Transverse colon (tissue), 4 donors: ENCODE measurements around the gene STRADA. TPM values are rescaled to one million over a fixed set of nuclear protein-coding genes. Genes with fewer than 3 reads are reported as not detected.

Experiments
- DNase-seq: peaks from one replicate; pipeline ENCODE4 v3.0.0-alpha.2; 2019
- H3K27ac ChIP-seq, 4 donors: fragments of 200-600 bp; sonication (generic); 2 replicates each; pipeline ENCODE4 v1.5.1; 2016 to 2018; ENCODE audit warnings: inconsistent platforms in 4 of 4
- H3K27me3 ChIP-seq: fragments of 200-600 bp; sonication (generic); 2 replicates; pipeline ENCODE4 v1.5.1; 2017; ENCODE audit warnings: inconsistent platforms
- H3K36me3 ChIP-seq, 4 donors: fragments of 200-600 bp; sonication (generic); 2 replicates each; pipeline ENCODE4 v1.5.1; 2017 to 2019; ENCODE audit warnings: inconsistent platforms in 4 of 4
- H3K4me1 ChIP-seq, 4 donors: fragments of 200-600 bp; sonication (generic); 2 replicates each; pipeline ENCODE4 v1.5.1; 2017 to 2020; ENCODE audit warnings: inconsistent platforms in 4 of 4
- H3K4me3 ChIP-seq, 4 donors: fragments of 200-600 bp; sonication (generic); 1 replicate in 1 of 4; 2 replicates in 3 of 4; pipeline versions ENCODE4 v1.5.1 to v1.6.1; 2017 to 2019; ENCODE audit warnings: inconsistent platforms in 4 of 4
- H3K9me3 ChIP-seq, 2 donors: fragments of 200-600 bp; sonication (generic); 2 replicates each; pipeline ENCODE4 v1.5.1; 2017 to 2019; ENCODE audit warnings: inconsistent platforms in 2 of 2
- CTCF ChIP-seq, 5 experiments: fragments of 200-600 bp in 3 of 5; fragments of 450-650 bp in 2 of 5; sonication (generic) in 3 of 5; IDR thresholded peaks; 1 replicate in 2 of 5; 2 replicates in 3 of 5; pipeline ENCODE4 v1.5.1; 2016 to 2017; ENCODE audit warnings: antibody characterized with exemption in 5 of 5, inconsistent platforms in 3 of 5, mild to moderate bottlenecking in 2 of 5, moderate library complexity in 1 of 5
- EP300 ChIP-seq: sonication (generic); formaldehyde crosslinking; IDR thresholded peaks from one replicate; pipeline ENCODE4 v1.6.1; 2017; ENCODE audit warnings: antibody characterized with exemption, low read depth
- POLR2A ChIP-seq: fragments of 450-650 bp; IDR thresholded peaks from one replicate; pipeline ENCODE4 v1.6.1; 2016; ENCODE audit warnings: antibody characterized with exemption, mild to moderate bottlenecking, moderate library complexity
- POLR2AphosphoS5 ChIP-seq, 3 donors: sonication (generic); formaldehyde crosslinking; IDR thresholded peaks; one replicate each; pipeline ENCODE4 v1.6.1; 2016; ENCODE audit warnings: antibody characterized with exemption in 3 of 3
- WGBS, 2 donors: methylation state at CpG; one replicate each; pipeline ENCODE4 v1.1.5; 2018; ENCODE audit warnings: low coverage in 1 of 2; 5-methylcytosine and 5-hydroxymethylcytosine counted together
- in situ Hi-C, 4 donors: fragments of 200-750 bp; cut with MboI; loops; one replicate each; pipeline versions ENCODE4 v1.15.0 to v1.15.1; 2017; ENCODE audit warnings: low sequenced_read_pairs in 3 of 4, low pct_ligation_motif_present in 1 of 4, low pct_unique_long_range_greater_than_20kb in 1 of 4
- intact Hi-C: fragments of 100-400 bp; cut with DNase I; formaldehyde crosslinking; loops from one replicate; pipeline ENCODE4 v1.15.1; 2023; ENCODE audit warnings: low total_unique reads
- total RNA-seq, 4 donors: library from RNA; depleted of rRNA; stranded (reverse); fragments of >200 nt; gene quantifications; one replicate each; pipeline ENCODE4 v1.1.0, GENCODE V29; 2016

Gene STRADA
- total RNA-seq, 4 donors from 2014 or later: 23.1 to 37.8 (median 33.8) TPM

DNA sequence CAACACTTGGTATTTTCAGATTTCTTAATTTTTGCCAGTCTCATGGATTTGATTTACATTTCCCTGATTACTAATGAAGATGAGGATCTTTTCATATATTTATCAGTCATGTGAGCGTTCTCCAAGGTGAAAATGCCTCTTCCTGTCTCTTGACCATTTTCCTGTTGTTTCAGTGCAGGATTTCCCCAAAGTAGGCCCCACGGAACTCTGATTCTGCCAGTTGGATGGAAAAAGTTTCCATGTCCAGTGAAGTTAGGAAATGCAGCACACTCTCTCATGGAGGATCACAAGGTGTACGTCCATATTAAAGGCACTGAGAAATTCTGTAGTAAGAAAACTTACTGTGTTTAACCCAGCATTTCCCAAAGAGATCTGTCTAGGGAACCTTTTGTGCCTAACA is 25.2 kb downstream of the STRADA start:
- in situ Hi-C loops: no loop called here

GRCh38 chr17:63714550-63715277 is 26.9 kb downstream of the STRADA start:
- H3K27me3 ChIP-seq: no peaks in the 10 kb centered on the region
- no peak for DNase-seq
- in situ Hi-C loops: no loop called here
- WGBS, 2 donors: 60 to 72% methylated on average over 5 to 10 of the region's 10 CpGs
- peaks cover 0 to 43% (median 0%) of the 10 kb centered on the region in 4 donors for H3K36me3 ChIP-seq
- H3K27ac ChIP-seq: no peak overlapping the region
- no peak overlapping the region for H3K4me3 ChIP-seq
- intact Hi-C loops: no loop called here
- H3K9me3 ChIP-seq: no peaks in the 10 kb centered on the region
- TF ChIP-seq EP300: no peak
- no peak for TF ChIP-seq POLR2A
- no peak for TF ChIP-seq POLR2AphosphoS5 (IDR thresholded peaks at IDR 0.05)
- TF ChIP-seq CTCF (IDR thresholded peaks at IDR 0.05): no peak
- no peaks in the 10 kb centered on the region for H3K4me1 ChIP-seq

More for the DNA sequence above, 25.2 kb downstream of the STRADA start:
- DNase-seq: no peak
- no peak overlapping the region for H3K4me3 ChIP-seq
- no peaks in the 10 kb centered on the region for H3K4me1 ChIP-seq
- TF ChIP-seq EP300 (no peak), POLR2AphosphoS5 (IDR thresholded peaks at IDR 0.05) (no peak), CTCF (IDR thresholded peaks at IDR 0.05) (no peak), POLR2A (no peak)
- H3K9me3 ChIP-seq: no peaks in the 10 kb centered on the region
- 85 to 94% methylated on average over 3 of the region's 3 CpGs for WGBS, 2 donors
- intact Hi-C loops: no loop called here
- peaks cover 0 to 30% (median 0%) of the 10 kb centered on the region in 4 donors for H3K36me3 ChIP-seq
- H3K27ac ChIP-seq: no peak overlapping the region
- H3K27me3 ChIP-seq: no peaks in the 10 kb centered on the region

DNA sequence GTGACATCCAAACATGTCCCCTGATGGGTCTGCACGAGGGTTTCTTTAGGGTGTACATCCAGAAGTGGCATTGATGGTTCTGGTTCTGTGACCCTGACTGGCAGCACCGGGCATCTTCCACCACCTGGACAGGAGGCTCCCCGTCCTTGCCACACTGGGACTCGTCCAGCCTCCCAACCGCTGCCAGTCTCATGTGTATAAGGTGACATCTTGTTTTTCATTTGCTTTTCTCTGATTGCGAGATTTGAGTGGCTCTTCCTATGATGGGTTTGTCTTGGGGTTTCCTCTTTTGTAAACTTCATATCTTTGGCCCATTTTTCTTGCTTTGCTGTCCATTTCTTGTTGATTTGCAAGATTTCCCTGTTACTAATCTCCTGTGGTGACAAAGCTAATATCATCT is 32.5 kb downstream of the STRADA start:
- 86 to 95% methylated on average over 1 to 6 of the region's 6 CpGs for WGBS, 2 donors

GRCh38 chr17:63707151-63707550 is 34.4 kb downstream of the STRADA start:
- in situ Hi-C loops: no loop called here
- Histone ChIP-seq H3K4me3 (no peak overlapping the region), H3K4me1 (no peaks in the 10 kb centered on the region), H3K27me3 (no peaks in the 10 kb centered on the region), H3K36me3 (peaks cover 0 to 29% (median under 1%) of the 10 kb centered on the region in 4 donors), H3K9me3 (no peaks in the 10 kb centered on the region), H3K27ac (no peak overlapping the region)
- WGBS, 2 donors: 82% methylated on average over 11 of the region's 11 CpGs; no CpG with 5 or more reads in 1 of the 2 donors
- intact Hi-C loops: no loop called here
- DNase-seq: no peak
- TF ChIP-seq CTCF (IDR thresholded peaks at IDR 0.05): no peak
- TF ChIP-seq EP300: no peak
- no peak for TF ChIP-seq POLR2A
- TF ChIP-seq POLR2AphosphoS5 (IDR thresholded peaks at IDR 0.05): no peak

More for the DNA sequence above, 32.5 kb downstream of the STRADA start:
- Histone ChIP-seq H3K27me3 (no peaks in the 10 kb centered on the region), H3K36me3 (peaks cover 0 to 45% (median under 1%) of the 10 kb centered on the region in 4 donors), H3K9me3 (no peaks in the 10 kb centered on the region), H3K27ac (no peak overlapping the region), H3K4me3 (no peak overlapping the region), H3K4me1 (no peaks in the 10 kb centered on the region)
- in situ Hi-C loops (no loop called here), intact Hi-C loops (no loop called here)
- TF ChIP-seq EP300 (no peak), CTCF (IDR thresholded peaks at IDR 0.05) (no peak), POLR2A (no peak), POLR2AphosphoS5 (IDR thresholded peaks at IDR 0.05) (no peak)
- no peak for DNase-seq
